Measurements from ENCODE around the gene CTBP2. TPM values are rescaled to one million over a fixed set of nuclear protein-coding genes. Genes with fewer than 3 reads are reported as not detected.
A peak's percentile ranks its signal among the peaks of the same experiment; 100 is the strongest.

Gene CTBP2
- total RNA-seq, 1 experiment from 2014 or later, result 212 TPM

DNA sequence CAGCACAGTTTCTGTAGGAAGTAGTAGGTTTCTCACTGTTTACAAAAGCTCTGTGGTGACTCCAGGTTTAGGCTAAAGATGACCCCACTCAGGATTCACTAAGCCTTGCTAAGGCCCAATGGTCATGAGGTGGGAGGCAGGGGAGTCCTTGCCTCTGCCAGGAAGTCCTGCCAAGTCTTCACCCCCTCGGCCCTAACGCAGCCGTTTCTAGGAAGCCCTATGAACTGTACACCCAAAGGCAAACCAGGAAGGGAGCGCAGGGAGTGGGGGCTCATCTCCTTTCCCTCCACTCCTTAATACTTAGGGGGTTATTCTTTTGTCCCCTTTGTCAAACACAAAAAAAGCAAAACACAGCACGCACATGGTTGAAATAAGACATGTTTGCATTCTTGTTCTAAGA lies 64.6 kb downstream of the CTBP2 start:
- H3K4me1 ChIP-seq (ENCODE audit: insufficient read depth, low read length), result peaks cover 7% of the 10 kb centered on the region; the same call in 1 of the 2 replicates
- H3K14ac ChIP-seq (ENCODE audit: insufficient read depth, low read length), result no peak overlapping the region
- no CpG with 5 or more reads among the region's 5 CpGs for WGBS (ENCODE audit: extremely low coverage, insufficient read length, low lambda C conversion rate)
- H2AK5ac ChIP-seq (ENCODE audit: insufficient read length, low read length), result no peak overlapping the region
- Mint-ChIP-seq H3K27ac (peak overlapping the region; percentile 86 to 95 (median 90); a peak in 6 of 7 replicates), H3K36me3 (ENCODE audit: insufficient read depth in 1 of 3, low read depth in 3 of 3) (peaks cover 28 to 52% (median 45%) of the 10 kb centered on the region in 3 experiments; a peak in 6 of 7 replicates), H3K4me1 (peaks cover 60 to 68% of the 10 kb centered on the region in 2 experiments), H3K4me3 (no peak overlapping the region; a peak in 1 of 5 replicates), H3K27me3 (ENCODE audit: low read depth) (no peaks in the 10 kb centered on the region), H3K9me3 (no peaks in the 10 kb centered on the region)
- H3K79me1 ChIP-seq (ENCODE audit: insufficient read depth, low read depth, low read length, poor library complexity, severe bottlenecking), result no peaks in the 10 kb centered on the region
- no peaks in the 10 kb centered on the region for H3K27me3 ChIP-seq (ENCODE audit: insufficient read depth, low read length)
- H3K56ac ChIP-seq (ENCODE audit: insufficient read length, low read depth, low read length), result no peak overlapping the region
- H2BK5ac ChIP-seq (ENCODE audit: insufficient read length, low read length), result no peak overlapping the region
- H2BK12ac ChIP-seq (ENCODE audit: insufficient read length, low read depth, low read length), result no peak overlapping the region
- no peaks in the 10 kb centered on the region for H4K20me1 ChIP-seq (ENCODE audit: control insufficient read depth, insufficient read depth, insufficient read length)
- H3K79me2 ChIP-seq (ENCODE audit: insufficient read depth, low read length), result peaks cover 74% of the 10 kb centered on the region; the same call in 1 of the 2 replicates
- H3K18ac ChIP-seq (ENCODE audit: insufficient read length, low read depth, low read length), result no peak overlapping the region
- no peak overlapping the region for H3K23ac ChIP-seq (ENCODE audit: insufficient read length, low read depth, low read length)
- H3K9ac ChIP-seq (ENCODE audit: extremely low read depth, insufficient read length, low read length), result no peak overlapping the region
- no peak overlapping the region for H2AFZ ChIP-seq (ENCODE audit: low read length)
- no peak overlapping the region for H4K5ac ChIP-seq (ENCODE audit: insufficient read length, low read depth, low read length)
- H2BK120ac ChIP-seq (ENCODE audit: low read depth, low read length, poor library complexity, severe bottlenecking), result no peak overlapping the region
- H4K8ac ChIP-seq (replicated peaks; ENCODE audit: insufficient read length, low read depth, low read length), result no peak overlapping the region
- no peak overlapping the region for H2BK20ac ChIP-seq (ENCODE audit: low read depth, low read length, poor library complexity, severe bottlenecking)
- no peak overlapping the region for H4K91ac ChIP-seq (ENCODE audit: insufficient read length, low read depth, low read length)
- no peaks in the 10 kb centered on the region for H3K23me2 ChIP-seq (ENCODE audit: insufficient read length, low read depth, low read length, poor library complexity, severe bottlenecking)
- no peak overlapping the region for H3K27ac ChIP-seq (ENCODE audit: insufficient read length, low read depth, low read length)
- H2BK15ac ChIP-seq (ENCODE audit: low read depth, low read length), result no peak overlapping the region
- TF ChIP-seq, protein P1, sequence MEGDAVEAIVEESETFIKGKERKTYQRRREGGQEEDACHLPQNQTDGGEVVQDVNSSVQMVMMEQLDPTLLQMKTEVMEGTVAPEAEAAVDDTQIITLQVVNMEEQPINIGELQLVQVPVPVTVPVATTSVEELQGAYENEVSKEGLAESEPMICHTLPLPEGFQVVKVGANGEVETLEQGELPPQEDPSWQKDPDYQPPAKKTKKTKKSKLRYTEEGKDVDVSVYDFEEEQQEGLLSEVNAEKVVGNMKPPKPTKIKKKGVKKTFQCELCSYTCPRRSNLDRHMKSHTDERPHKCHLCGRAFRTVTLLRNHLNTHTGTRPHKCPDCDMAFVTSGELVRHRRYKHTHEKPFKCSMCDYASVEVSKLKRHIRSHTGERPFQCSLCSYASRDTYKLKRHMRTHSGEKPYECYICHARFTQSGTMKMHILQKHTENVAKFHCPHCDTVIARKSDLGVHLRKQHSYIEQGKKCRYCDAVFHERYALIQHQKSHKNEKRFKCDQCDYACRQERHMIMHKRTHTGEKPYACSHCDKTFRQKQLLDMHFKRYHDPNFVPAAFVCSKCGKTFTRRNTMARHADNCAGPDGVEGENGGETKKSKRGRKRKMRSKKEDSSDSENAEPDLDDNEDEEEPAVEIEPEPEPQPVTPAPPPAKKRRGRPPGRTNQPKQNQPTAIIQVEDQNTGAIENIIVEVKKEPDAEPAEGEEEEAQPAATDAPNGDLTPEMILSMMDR (conservative IDR thresholded peaks at IDR 0.05), result no peak
- H3K4ac ChIP-seq (ENCODE audit: low read depth, low read length), result no peak overlapping the region
- H3K9me3 ChIP-seq (ENCODE audit: control insufficient read depth, low read depth, low read length), result no peaks in the 10 kb centered on the region
- no peak overlapping the region for H3T11ph ChIP-seq (ENCODE audit: low read length)
- no peak for DNase-seq
- H3K4me2 ChIP-seq (ENCODE audit: insufficient read depth, insufficient read length, low read length), result no peak overlapping the region
